ENCODE results near the gene MFSD6. TPM values are rescaled to one million over a fixed set of nuclear protein-coding genes. Genes with fewer than 3 reads are reported as not detected.

Gene MFSD6
- total and polyA plus RNA-seq, 2 donors from 2014 or later, result 12.3 to 33.9 TPM

GRCh38 chr2:190415794-190416775, 7.9 kb downstream of the MFSD6 start:
- Histone ChIP-seq H3K27me3 (ENCODE audit: control insufficient read depth, insufficient read depth, low read length) (no peaks in the 10 kb centered on the region), H3K27ac (ENCODE audit: low read depth in 2 of 2, low read length in 2 of 2) (no peak overlapping the region), H3K4me1 (ENCODE audit: control insufficient read depth in 2 of 3, insufficient read depth in 2 of 3, low read depth in 1 of 3, low read length in 3 of 3) (peaks cover 0 to 5% (median 0%) of the 10 kb centered on the region in 3 donors), H3K9me3 (ENCODE audit: control insufficient read depth in 2 of 3, insufficient read depth in 1 of 3, low read length in 3 of 3) (no peaks in the 10 kb centered on the region), H3K9ac (ENCODE audit: low read length in 3 of 3) (no peak overlapping the region), H3K4me3 (ENCODE audit: low read length in 3 of 3) (no peak overlapping the region), H3K36me3 (ENCODE audit: control insufficient read depth in 2 of 3, insufficient read depth in 3 of 3, low read length in 3 of 3) (no peaks in the 10 kb centered on the region)
- DNase-seq, result no peak
- no peak for FAIRE-seq
- intact Hi-C loops (cut with DNase I), result no loop called here
- TF ChIP-seq CTCF (IDR thresholded peaks at IDR 0.05; ENCODE audit: borderline replicate concordance, extremely low read depth, insufficient read depth), result no peak

- H3K9me3 ChIP-seq (ENCODE audit: control insufficient read depth in 2 of 3, insufficient read depth in 1 of 3, low read length in 3 of 3), result no peaks in the 10 kb centered on the region
- intact Hi-C loops (cut with DNase I), result no loop called here
- H3K4me1 ChIP-seq (ENCODE audit: control insufficient read depth in 2 of 3, insufficient read depth in 2 of 3, low read depth in 1 of 3, low read length in 3 of 3), result peaks cover 0 to 5% (median 0%) of the 10 kb centered on the region in 3 donors
- FAIRE-seq (no peak), DNase-seq (no peak)
- no peak overlapping the region for H3K9ac ChIP-seq (ENCODE audit: low read length in 3 of 3)
- no peak overlapping the region for H3K27ac ChIP-seq (ENCODE audit: low read depth in 2 of 2, low read length in 2 of 2)
- no peaks in the 10 kb centered on the region for H3K36me3 ChIP-seq (ENCODE audit: control insufficient read depth in 2 of 3, insufficient read depth in 3 of 3, low read length in 3 of 3)
- no peaks in the 10 kb centered on the region for H3K27me3 ChIP-seq (ENCODE audit: control insufficient read depth, insufficient read depth, low read length)
- TF ChIP-seq CTCF (IDR thresholded peaks at IDR 0.05; ENCODE audit: borderline replicate concordance, extremely low read depth, insufficient read depth), result no peak
- no peak overlapping the region for H3K4me3 ChIP-seq (ENCODE audit: low read length in 3 of 3)
Measured at GRCh38 chr2:190417045-190417842, 9.1 kb downstream of the MFSD6 start.

DNA sequence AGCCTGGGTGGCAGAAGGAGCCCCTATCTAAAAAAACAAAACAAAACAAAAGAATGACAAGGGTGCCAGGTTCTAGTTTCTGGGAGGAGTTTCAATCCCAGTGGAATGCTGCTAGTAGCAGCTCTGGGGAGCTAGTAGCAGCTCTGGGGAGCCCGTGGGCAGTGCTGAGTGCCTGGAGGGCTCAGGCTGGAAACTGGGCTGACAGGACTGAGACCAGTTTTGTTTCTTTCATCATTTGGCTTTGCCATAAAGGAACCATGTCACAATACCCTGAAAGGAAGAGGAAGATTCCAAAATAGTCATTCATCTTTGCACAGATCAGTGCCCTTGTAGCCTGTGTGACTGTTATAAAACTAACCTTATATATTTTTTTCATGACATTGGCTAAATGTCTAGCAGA, 10.6 kb downstream of the MFSD6 start:
- no peak overlapping the region for H3K9ac ChIP-seq (ENCODE audit: low read length in 3 of 3)
- intact Hi-C loops (cut with DNase I), result no loop called here
- no peaks in the 10 kb centered on the region for H3K9me3 ChIP-seq (ENCODE audit: control insufficient read depth in 2 of 3, insufficient read depth in 1 of 3, low read length in 3 of 3)
- H3K27ac ChIP-seq (ENCODE audit: low read depth in 2 of 2, low read length in 2 of 2), result no peak overlapping the region
- no peak for TF ChIP-seq CTCF (IDR thresholded peaks at IDR 0.05; ENCODE audit: borderline replicate concordance, extremely low read depth, insufficient read depth)
- no peak overlapping the region for H3K4me3 ChIP-seq (ENCODE audit: low read length in 3 of 3)
- peaks cover 0 to 1% (median 0%) of the 10 kb centered on the region in 3 donors for H3K4me1 ChIP-seq (ENCODE audit: control insufficient read depth in 2 of 3, insufficient read depth in 2 of 3, low read depth in 1 of 3, low read length in 3 of 3)
- DNase-seq (no peak), FAIRE-seq (no peak)
- no peaks in the 10 kb centered on the region for H3K36me3 ChIP-seq (ENCODE audit: control insufficient read depth in 2 of 3, insufficient read depth in 3 of 3, low read length in 3 of 3)
- no peaks in the 10 kb centered on the region for H3K27me3 ChIP-seq (ENCODE audit: control insufficient read depth, insufficient read depth, low read length)
